ENCODE measurements around the gene HAGHL.
"Not testable (repeated sequence)": the region's sequence is repeated elsewhere in the genome, so short reads cannot be mapped to it uniquely, and the experiment has no call there.

Gene HAGHL

DNA sequence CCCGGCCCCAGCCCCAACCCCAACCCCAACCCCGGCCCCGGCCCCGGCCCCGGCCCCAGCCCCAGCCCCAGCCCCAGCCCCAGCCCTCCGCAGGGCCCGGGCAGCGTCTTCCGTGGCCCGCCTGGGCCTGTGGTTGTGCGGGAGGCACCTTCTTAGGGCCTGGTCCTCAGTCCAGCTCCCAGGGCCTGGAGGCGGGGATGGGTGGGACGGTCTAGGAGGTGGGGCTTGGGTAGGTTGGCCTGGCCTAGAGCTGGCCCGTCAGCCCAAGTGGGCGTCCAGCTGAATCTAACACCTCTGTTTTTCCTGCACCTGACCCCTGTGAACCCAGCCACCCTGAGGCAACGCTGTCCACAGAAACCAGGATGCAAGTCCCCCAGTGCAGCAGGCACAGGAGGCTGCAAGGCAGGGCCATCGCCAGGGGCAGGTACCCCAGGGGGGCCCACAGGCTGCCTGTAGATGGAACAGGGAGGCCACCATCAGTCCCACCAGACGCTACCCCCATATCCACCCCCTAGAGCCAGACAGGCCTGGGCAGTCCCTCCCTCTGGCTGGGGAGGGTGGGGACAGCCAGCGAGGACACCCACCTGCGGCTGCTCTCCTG is 42.4 kb downstream of the HAGHL start:
- no peaks in the 10 kb centered on the region for H3K36me3 ChIP-seq (ENCODE audit: control insufficient read depth, insufficient read depth, low read length)
- peak overlapping the region; percentile 28 for H3K27ac ChIP-seq (ENCODE audit: low read depth, low read length)
- no peak overlapping the region for H3K9ac ChIP-seq (ENCODE audit: low read depth, low read length)
- H3K9me3 ChIP-seq (ENCODE audit: control insufficient read depth, insufficient read depth, low read length): no peaks in the 10 kb centered on the region
- no peak overlapping the region for H3K4me3 ChIP-seq (ENCODE audit: low read depth, low read length)
- H3K4me1 ChIP-seq (ENCODE audit: control insufficient read depth, insufficient read depth, low read length): no peaks in the 10 kb centered on the region
- H3K27me3 ChIP-seq (ENCODE audit: control insufficient read depth, insufficient read depth, low read length): no peaks in the 10 kb centered on the region

DNA sequence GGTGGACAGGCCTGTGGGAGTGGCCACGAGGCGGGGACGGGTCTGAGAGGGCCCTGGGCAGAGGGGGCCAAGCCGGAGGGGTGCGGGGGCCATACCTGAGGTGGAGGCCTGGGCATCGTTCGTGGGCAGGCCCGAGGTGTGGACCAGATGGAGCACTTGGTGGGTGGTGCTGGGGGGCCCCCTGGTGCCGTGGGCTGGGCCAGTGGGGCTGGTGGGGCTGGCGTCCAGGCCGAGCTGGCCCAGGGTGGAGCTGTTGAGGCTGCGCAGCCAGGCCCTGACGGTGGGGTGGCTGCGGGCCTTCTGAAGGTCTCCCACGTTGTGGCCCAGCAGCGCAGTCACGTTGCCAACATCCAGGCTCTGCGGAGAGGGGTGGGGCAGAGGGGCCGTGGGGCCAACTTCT is 43.0 kb downstream of the HAGHL start:
- Histone ChIP-seq H3K4me3 (ENCODE audit: low read depth, low read length) (no peak overlapping the region), H3K9ac (ENCODE audit: low read depth, low read length) (no peak overlapping the region), H3K9me3 (ENCODE audit: control insufficient read depth, insufficient read depth, low read length) (no peaks in the 10 kb centered on the region), H3K27me3 (ENCODE audit: control insufficient read depth, insufficient read depth, low read length) (no peaks in the 10 kb centered on the region), H3K4me1 (ENCODE audit: control insufficient read depth, insufficient read depth, low read length) (no peaks in the 10 kb centered on the region), H3K36me3 (ENCODE audit: control insufficient read depth, insufficient read depth, low read length) (no peaks in the 10 kb centered on the region), H3K27ac (ENCODE audit: low read depth, low read length) (peak overlapping the region; percentile 28)

DNA sequence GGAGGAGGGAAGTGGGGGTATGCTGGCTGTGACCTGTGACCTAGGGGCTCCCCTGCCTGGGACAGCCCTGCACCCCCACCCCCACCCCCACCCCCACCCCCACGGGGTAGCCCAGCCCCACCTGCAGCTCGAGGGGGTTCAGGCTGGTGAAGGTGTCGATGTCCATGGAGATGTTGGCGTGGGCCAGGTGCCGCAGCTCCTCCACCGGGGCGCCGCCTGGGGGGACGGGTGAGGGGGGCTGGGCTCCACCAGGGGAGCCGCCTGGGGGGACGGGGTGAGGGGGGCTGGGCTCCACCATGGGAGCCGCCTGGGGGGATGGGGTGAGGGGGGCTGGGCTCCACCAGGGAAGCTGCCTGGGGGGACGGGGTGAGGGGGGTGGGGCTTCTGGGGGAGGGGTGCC is 43.5 kb downstream of the HAGHL start:
- Histone ChIP-seq H3K9me3 (ENCODE audit: control insufficient read depth, insufficient read depth, low read length) (no peaks in the 10 kb centered on the region), H3K27ac (ENCODE audit: low read depth, low read length) (no peak overlapping the region), H3K27me3 (ENCODE audit: control insufficient read depth, insufficient read depth, low read length) (no peaks in the 10 kb centered on the region), H3K9ac (ENCODE audit: low read depth, low read length) (no peak overlapping the region), H3K4me1 (ENCODE audit: control insufficient read depth, insufficient read depth, low read length) (no peaks in the 10 kb centered on the region), H3K4me3 (ENCODE audit: low read depth, low read length) (no peak overlapping the region), H3K36me3 (ENCODE audit: control insufficient read depth, insufficient read depth, low read length) (no peaks in the 10 kb centered on the region)

DNA sequence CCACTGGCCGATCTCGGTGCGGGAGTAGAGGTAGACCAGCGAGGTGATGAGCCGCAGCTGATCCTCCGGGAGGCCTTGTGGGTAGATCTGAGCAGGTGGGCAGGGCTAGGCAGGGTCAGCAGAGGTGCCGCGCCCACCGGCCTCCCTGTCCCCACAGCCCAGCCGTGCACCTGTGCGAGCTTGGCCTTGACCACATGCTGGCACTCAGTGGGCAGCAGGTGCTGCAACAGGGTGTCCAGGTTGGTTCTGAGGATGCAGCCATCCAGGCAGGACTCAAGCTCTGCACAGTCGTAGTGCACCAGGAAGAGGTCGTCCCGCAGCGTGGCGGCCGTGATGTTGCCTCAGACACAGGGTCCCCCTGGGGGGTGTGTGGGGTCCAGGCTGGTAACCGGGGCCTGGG is 46.1 kb downstream of the HAGHL start:
- Histone ChIP-seq H3K36me3 (ENCODE audit: control insufficient read depth, insufficient read depth, low read length) (no peaks in the 10 kb centered on the region), H3K27ac (ENCODE audit: low read depth, low read length) (no peak overlapping the region), H3K4me1 (ENCODE audit: control insufficient read depth, insufficient read depth, low read length) (no peaks in the 10 kb centered on the region), H3K9ac (ENCODE audit: low read depth, low read length) (no peak overlapping the region), H3K4me3 (ENCODE audit: low read depth, low read length) (no peak overlapping the region), H3K27me3 (ENCODE audit: control insufficient read depth, insufficient read depth, low read length) (no peaks in the 10 kb centered on the region), H3K9me3 (ENCODE audit: control insufficient read depth, insufficient read depth, low read length) (no peaks in the 10 kb centered on the region)

DNA sequence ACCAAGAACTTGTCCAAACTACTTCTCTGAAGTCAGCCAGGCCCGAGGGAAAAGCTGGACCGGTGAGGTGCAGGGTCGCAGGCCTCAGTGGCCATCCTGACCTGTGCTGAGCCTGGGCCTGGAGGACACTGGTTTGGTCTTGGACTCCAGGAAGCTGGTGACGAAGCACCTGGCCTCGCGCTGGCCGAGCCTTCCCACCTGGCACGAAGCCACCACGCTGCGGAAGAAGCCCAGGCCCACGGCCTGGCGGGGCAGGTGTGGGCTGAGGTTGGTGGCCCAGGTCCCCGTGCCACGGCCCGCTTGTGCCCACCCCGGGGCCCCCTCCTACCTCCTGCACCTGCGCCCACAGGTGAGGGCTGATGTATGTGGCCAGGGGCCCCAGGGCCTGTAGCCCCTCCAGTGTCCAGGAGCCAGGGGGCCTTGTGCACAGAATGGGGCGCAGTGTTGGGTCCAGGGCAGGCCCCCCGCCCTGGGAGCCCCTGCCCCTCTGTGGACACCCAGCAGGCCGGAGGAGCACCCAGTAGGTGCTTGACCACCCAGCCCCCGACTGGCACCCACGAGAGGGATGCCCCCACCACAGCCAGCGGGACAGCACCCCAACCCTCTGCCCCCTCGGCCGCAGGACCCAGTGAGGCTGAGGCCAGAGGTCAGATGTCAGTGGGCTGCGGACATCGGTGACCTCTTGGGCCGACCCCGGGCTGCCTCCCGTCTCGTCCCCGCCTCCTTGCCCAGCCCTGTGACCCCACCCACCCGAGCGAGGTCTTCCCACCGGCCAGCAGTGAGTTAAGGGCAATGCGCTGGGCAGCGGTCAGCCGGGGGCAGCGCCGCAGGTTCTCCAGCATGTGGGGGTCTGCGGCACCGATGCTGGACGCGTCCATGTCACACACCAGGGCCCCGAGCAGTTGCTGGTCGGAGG is 47.4 kb downstream of the HAGHL start:
- H3K9me3 ChIP-seq (ENCODE audit: control insufficient read depth, insufficient read depth, low read length): no peaks in the 10 kb centered on the region
- no peaks in the 10 kb centered on the region for H3K36me3 ChIP-seq (ENCODE audit: control insufficient read depth, insufficient read depth, low read length)
- H3K27ac ChIP-seq (ENCODE audit: low read depth, low read length): no peak overlapping the region
- H3K9ac ChIP-seq (ENCODE audit: low read depth, low read length): no peak overlapping the region
- H3K27me3 ChIP-seq (ENCODE audit: control insufficient read depth, insufficient read depth, low read length): no peaks in the 10 kb centered on the region
- H3K4me1 ChIP-seq (ENCODE audit: control insufficient read depth, insufficient read depth, low read length): no peaks in the 10 kb centered on the region
- H3K4me3 ChIP-seq (ENCODE audit: low read depth, low read length): no peak overlapping the region

DNA sequence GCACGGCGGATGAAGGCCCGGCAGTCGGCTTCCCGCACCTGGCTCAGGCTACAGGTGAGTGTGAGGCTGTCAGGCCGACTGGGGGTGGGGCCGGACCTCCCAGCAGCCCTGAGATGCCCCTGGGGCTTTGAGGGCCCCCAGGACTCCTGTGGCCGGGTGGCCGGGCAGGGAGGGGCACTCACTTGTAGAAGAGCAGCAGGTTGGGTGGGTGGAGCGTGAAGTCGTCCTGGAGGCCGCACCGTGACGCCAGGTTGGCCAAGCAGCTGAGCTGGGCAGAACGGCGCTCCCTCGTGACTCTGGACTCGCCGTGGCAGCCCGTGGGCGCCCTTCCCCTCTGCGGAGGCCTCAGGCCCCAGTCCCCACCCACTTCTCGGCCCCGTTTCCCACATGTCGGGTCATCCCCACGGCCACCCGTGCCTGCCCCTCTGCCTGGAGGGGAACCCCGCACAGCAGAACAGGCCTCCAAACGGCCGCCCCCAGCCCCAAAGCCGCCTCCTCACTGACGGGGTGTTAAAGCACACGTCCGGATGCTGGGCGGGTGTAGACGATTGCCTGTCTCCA is 48.4 kb downstream of the HAGHL start:
- Histone ChIP-seq H3K36me3 (ENCODE audit: control insufficient read depth, insufficient read depth, low read length) (no peaks in the 10 kb centered on the region), H3K9ac (ENCODE audit: low read depth, low read length) (no peak overlapping the region), H3K4me3 (ENCODE audit: low read depth, low read length) (no peak overlapping the region), H3K27me3 (ENCODE audit: control insufficient read depth, insufficient read depth, low read length) (no peaks in the 10 kb centered on the region), H3K27ac (ENCODE audit: low read depth, low read length) (no peak overlapping the region), H3K4me1 (ENCODE audit: control insufficient read depth, insufficient read depth, low read length) (no peaks in the 10 kb centered on the region), H3K9me3 (ENCODE audit: control insufficient read depth, insufficient read depth, low read length) (no peaks in the 10 kb centered on the region)

DNA sequence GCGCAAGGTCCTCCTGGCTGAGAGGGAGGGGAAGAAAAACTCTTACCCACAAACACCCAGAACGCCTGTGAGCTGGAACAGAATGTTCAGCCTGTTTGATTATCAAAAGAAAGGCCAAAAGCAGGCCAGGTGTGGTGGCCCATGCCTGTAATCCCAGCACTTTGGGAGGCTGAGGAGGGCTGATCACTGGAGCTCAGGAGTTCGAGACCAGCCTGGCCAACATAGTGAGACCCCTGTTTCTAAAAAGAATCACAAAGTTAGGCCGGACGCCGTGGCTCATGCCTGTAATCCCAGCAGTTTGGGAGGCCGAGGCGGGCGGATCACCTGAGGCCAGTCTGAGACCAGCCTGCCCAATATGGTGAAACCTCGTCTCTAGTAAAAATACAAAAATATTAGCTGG is 49.4 kb downstream of the HAGHL start:
- H3K9ac ChIP-seq (ENCODE audit: low read depth, low read length): not testable (repeated sequence)

DNA sequence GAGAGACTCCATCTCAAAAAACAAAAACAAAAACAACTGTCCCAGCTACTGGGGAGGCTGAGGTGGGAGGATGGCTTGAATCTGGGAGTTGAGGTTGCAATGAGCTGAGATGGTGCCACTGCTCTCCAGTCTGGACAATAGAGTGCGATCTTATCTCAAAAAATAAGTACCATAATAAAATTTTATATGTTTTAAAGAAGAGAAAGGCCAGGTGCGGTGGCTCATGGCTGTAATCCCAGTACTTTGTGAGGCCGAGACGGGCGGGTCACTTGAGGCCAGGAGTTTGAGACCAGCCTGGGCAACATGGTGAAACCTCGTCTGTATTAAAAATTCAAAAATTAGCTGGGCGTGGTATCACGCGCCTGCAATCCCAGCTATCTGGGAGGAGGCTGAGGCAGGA is 49.9 kb downstream of the HAGHL start:
- no peaks in the 10 kb centered on the region for H3K9me3 ChIP-seq (ENCODE audit: control insufficient read depth, insufficient read depth, low read length)
- no peaks in the 10 kb centered on the region for H3K27me3 ChIP-seq (ENCODE audit: control insufficient read depth, insufficient read depth, low read length)
- H3K4me3 ChIP-seq (ENCODE audit: low read depth, low read length): no peak overlapping the region
- no peaks in the 10 kb centered on the region for H3K4me1 ChIP-seq (ENCODE audit: control insufficient read depth, insufficient read depth, low read length)
- no peak overlapping the region for H3K9ac ChIP-seq (ENCODE audit: low read depth, low read length)
- no peak overlapping the region for H3K27ac ChIP-seq (ENCODE audit: low read depth, low read length)
- H3K36me3 ChIP-seq (ENCODE audit: control insufficient read depth, insufficient read depth, low read length): no peaks in the 10 kb centered on the region

More for the DNA sequence above, 49.4 kb downstream of the HAGHL start:
- H3K4me3 ChIP-seq (ENCODE audit: low read depth, low read length); H3K27ac ChIP-seq (ENCODE audit: low read depth, low read length); H3K36me3 ChIP-seq (ENCODE audit: control insufficient read depth, insufficient read depth, low read length); H3K27me3 ChIP-seq (ENCODE audit: control insufficient read depth, insufficient read depth, low read length); H3K4me1 ChIP-seq (ENCODE audit: control insufficient read depth, insufficient read depth, low read length); H3K9me3 ChIP-seq (ENCODE audit: control insufficient read depth, insufficient read depth, low read length): not testable (repeated sequence)

DNA sequence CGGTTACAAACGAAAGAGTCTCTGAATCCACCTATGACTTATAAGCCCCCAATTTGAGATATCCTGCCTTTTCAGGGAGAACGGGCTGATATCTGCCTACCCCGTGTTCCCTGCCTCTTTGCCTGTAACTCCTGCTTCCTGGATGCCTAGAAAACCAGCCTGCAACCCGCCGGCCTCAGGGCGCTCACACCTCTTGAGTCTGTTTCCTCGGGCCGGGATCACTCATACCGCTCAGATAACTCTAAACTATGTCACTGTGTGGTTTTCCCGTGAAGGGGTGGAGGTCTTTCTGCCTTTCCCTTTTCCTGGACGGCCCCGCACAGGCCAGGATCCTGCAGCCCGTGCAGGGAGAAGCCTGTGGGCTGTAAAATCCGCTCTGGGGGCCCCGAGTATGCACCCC is 50.9 kb downstream of the HAGHL start:
- Histone ChIP-seq H3K27me3 (ENCODE audit: control insufficient read depth, insufficient read depth, low read length) (no peaks in the 10 kb centered on the region), H3K27ac (ENCODE audit: low read depth, low read length) (no peak overlapping the region), H3K36me3 (ENCODE audit: control insufficient read depth, insufficient read depth, low read length) (no peaks in the 10 kb centered on the region), H3K4me1 (ENCODE audit: control insufficient read depth, insufficient read depth, low read length) (no peaks in the 10 kb centered on the region), H3K9ac (ENCODE audit: low read depth, low read length) (no peak overlapping the region), H3K4me3 (ENCODE audit: low read depth, low read length) (no peak overlapping the region), H3K9me3 (ENCODE audit: control insufficient read depth, insufficient read depth, low read length) (no peaks in the 10 kb centered on the region)

DNA sequence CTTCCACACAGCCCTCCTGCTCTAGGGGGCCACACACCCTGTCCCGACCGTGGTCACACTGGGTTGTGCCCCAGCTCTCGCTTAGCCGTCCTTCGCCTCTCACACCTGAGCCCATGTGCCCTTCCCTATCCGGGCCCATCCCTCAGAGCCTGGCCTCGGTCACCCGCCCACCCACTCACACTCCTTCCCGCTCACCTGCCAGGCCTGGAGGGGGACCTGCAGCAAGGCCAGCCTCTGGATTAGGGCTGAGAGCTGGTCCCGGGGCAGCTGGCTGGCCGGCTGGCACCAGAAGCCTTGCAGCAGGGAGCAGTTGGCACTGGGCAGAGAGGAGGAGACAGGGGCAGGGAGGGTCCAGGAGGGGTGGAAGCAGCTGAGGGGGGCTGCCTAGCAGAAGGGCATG is 51.5 kb downstream of the HAGHL start:
- Histone ChIP-seq H3K9ac (ENCODE audit: low read depth, low read length) (no peak overlapping the region), H3K27ac (ENCODE audit: low read depth, low read length) (no peak overlapping the region), H3K4me1 (ENCODE audit: control insufficient read depth, insufficient read depth, low read length) (no peaks in the 10 kb centered on the region), H3K27me3 (ENCODE audit: control insufficient read depth, insufficient read depth, low read length) (no peaks in the 10 kb centered on the region), H3K9me3 (ENCODE audit: control insufficient read depth, insufficient read depth, low read length) (no peaks in the 10 kb centered on the region), H3K36me3 (ENCODE audit: control insufficient read depth, insufficient read depth, low read length) (no peaks in the 10 kb centered on the region), H3K4me3 (ENCODE audit: low read depth, low read length) (no peak overlapping the region)

DNA sequence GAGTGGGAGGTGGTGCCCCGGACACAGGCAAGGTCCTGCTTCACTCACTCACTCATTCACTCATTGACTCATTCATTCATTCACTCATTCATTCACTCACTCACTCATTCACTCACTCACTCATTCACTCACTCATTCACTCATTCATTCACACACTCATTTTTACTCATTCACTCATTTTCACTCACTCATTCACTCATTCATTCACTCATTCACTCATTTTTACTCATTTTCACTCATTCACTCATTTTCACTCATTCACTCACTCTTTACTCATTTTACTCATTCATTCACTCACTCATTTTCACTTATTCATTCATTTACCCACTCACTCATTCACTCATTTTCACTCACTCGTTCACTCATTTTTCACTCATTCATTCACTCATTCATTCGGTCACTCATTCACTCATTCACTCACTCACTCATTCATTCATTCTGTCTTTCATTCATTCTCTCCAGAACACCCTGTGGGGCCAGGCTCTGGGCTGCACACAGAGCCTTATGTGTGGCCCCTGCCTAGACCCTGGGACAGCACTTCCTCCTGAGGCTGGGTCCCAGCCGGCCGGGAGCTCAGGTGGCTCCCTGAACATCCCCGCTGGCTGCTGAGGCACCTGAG is 52.1 kb downstream of the HAGHL start:
- Histone ChIP-seq H3K36me3 (ENCODE audit: control insufficient read depth, insufficient read depth, low read length) (no peaks in the 10 kb centered on the region), H3K4me3 (ENCODE audit: low read depth, low read length) (no peak overlapping the region), H3K9ac (ENCODE audit: low read depth, low read length) (no peak overlapping the region), H3K27me3 (ENCODE audit: control insufficient read depth, insufficient read depth, low read length) (no peaks in the 10 kb centered on the region), H3K9me3 (ENCODE audit: control insufficient read depth, insufficient read depth, low read length) (no peaks in the 10 kb centered on the region), H3K4me1 (ENCODE audit: control insufficient read depth, insufficient read depth, low read length) (no peaks in the 10 kb centered on the region), H3K27ac (ENCODE audit: low read depth, low read length) (no peak overlapping the region)

Data from HUES48 (cell line).